GM12878 (cell line): ENCODE measurements around the gene ABCB8. TPM values are rescaled to one million over a fixed set of nuclear protein-coding genes. Genes with fewer than 3 reads are reported as not detected.

Experiments used
- ATAC-seq: fragments of 200-7000 bp; cut with Tn5 transposase; 3 replicates; pipeline ENCODE4 v1.9.1; 2020; ENCODE audit warnings: mild to moderate bottlenecking, moderate library complexity
- BruUV-seq: library from RNA; stranded (reverse); fragments of 400-500 nt; replicated peaks from 2 replicates; lab custom pipeline; 2021; lab: Mats Ljungman, UMichigan
- CTCF ChIA-PET: fragments of 300-600 bp; sonication (Branson Sonifier 250); formaldehyde crosslinking; extraction: SDS; loops from one replicate; lab custom pipeline; 2021; ENCODE audit warnings: inconsistent platforms; lab: Yijun Ruan, JAX
- POLR2A ChIA-PET: fragments of 350-600 bp; formaldehyde crosslinking; extraction: SDS; loops from one replicate; lab custom pipeline; 2021; ENCODE audit warnings: inconsistent platforms; lab: Charles Lee
- RAD21 ChIA-PET: fragments of 300-600 bp; sonication (Branson Sonifier 250); formaldehyde crosslinking; loops from one replicate; lab custom pipeline; 2023; ENCODE audit warnings: antibody characterized with exemption; ENCODE audit not compliant: unreplicated experiment; lab: Charles Lee
- SMC1A ChIA-PET: fragments of 300-600 bp; sonication (Branson Sonifier 250); formaldehyde crosslinking; loops from one replicate; lab custom pipeline; 2023; ENCODE audit not compliant: unreplicated experiment, uncharacterized antibody; lab: Charles Lee
- DNase-seq: peaks from one replicate; pipeline ENCODE4 v3.0.0-alpha.2; 2011; ENCODE audit warnings: low read depth, low spot score
- FAIRE-seq: peaks from 3 replicates; lab custom pipeline; 2011; peaks lifted over from hg19 to GRCh38; lab: Jason Lieb, UNC
- H2AFZ ChIP-seq: 2 replicates; pipeline ENCODE4 v1.6.0; 2011; ENCODE audit warnings: low read depth, low read length, control low read depth; ENCODE audit not compliant: control insufficient read depth
- H3K27ac ChIP-seq: 2 replicates; pipeline ENCODE4 v1.5.1; 2011; ENCODE audit warnings: control low read depth; ENCODE audit not compliant: control insufficient read depth, insufficient read depth
- H3K27me3 ChIP-seq, 2 experiments: replicated peaks in 1 of 2; 2 replicates each; pipeline versions ENCODE4 v1.6.0 to v1.6.1; 2011; ENCODE audit warnings: low read length in 1 of 2; ENCODE audit not compliant: control insufficient read depth in 2 of 2, insufficient read depth in 2 of 2
- H3K36me3 ChIP-seq, 2 experiments: 2 replicates each; pipeline ENCODE4 v1.5.1; 2011; ENCODE audit warnings: low read length in 1 of 2; ENCODE audit not compliant: control insufficient read depth in 2 of 2, insufficient read depth in 2 of 2
- H3K4me1 ChIP-seq: 2 replicates; pipeline ENCODE4 v1.6.1; 2011; ENCODE audit warnings: mild to moderate bottlenecking, low read length, moderate library complexity, mixed read lengths; ENCODE audit not compliant: control insufficient read depth, insufficient read depth
- H3K4me2 ChIP-seq: 2 replicates; pipeline ENCODE4 v1.6.0; 2011; ENCODE audit warnings: control low read depth; ENCODE audit not compliant: control insufficient read depth, insufficient read depth
- H3K4me3 ChIP-seq: fragments of 200-600 bp; sonication (generic); 2 replicates; pipeline ENCODE4 v1.5.1; 2016
- H3K79me2 ChIP-seq: 2 replicates; pipeline ENCODE4 v1.6.0; 2011; ENCODE audit warnings: low read length; ENCODE audit not compliant: control insufficient read depth, insufficient read depth
- H3K9ac ChIP-seq: 2 replicates; pipeline ENCODE4 v1.8.0; 2011; ENCODE audit warnings: low read length, control low read depth, mixed read lengths; ENCODE audit not compliant: control insufficient read depth, insufficient read depth
- H3K9me3 ChIP-seq: replicated peaks from 3 replicates; pipeline ENCODE4 v1.5.1; 2011; ENCODE audit warnings: mild to moderate bottlenecking, low read length; ENCODE audit not compliant: control insufficient read depth, insufficient read depth
- H4K20me1 ChIP-seq: 2 replicates; pipeline ENCODE4 v1.6.0; 2011; ENCODE audit not compliant: control insufficient read depth, insufficient read depth
- TAF1 ChIP-seq: IDR thresholded peaks from 2 replicates; pipeline ENCODE4 v1.6.1; 2011; ENCODE audit warnings: mild to moderate bottlenecking, low read depth, low read length, borderline replicate concordance
- WGBS: methylation state at CpG from one replicate; pipeline ENCODE4 v1.1.6; 2016; ENCODE audit warnings: low lambda C conversion rate; ENCODE audit not compliant: insufficient replicate concordance, insufficient coverage; ENCODE audit errors: missing lambda C conversion rate; 5-methylcytosine and 5-hydroxymethylcytosine counted together
- in situ Hi-C: fragments of 300-500 bp; cut with MboI; formaldehyde crosslinking; loops from 9 replicates; pipeline ENCODE4 v1.14.3; 2018; ENCODE audit warnings: mixed read lengths
- intact Hi-C: fragments of 100-400 bp; cut with micrococcal nuclease; formaldehyde crosslinking; loops from one replicate; pipeline ENCODE4 v1.14.2; 2022; ENCODE audit not compliant: unreplicated experiment
- polyA plus RNA-seq, 11 experiments: library from polyadenylated mRNA; depleted of rRNA in 4 of 11; unstranded in 6 of 11; stranded (reverse) in 5 of 11; fragments of >200 nt; fragmentation: Nextera tagmentation in 4 of 11; fragmentation: Illumina TruSeq in 1 of 11; extraction: Ambion mirVana in 4 of 11; extraction: Trizol in 1 of 11; gene quantifications; 1 replicate in 1 of 11; 2 replicates in 10 of 11; pipeline versions ENCODE4 v1.2.1 to v1.2.3, GENCODE V29; 2011 to 2016; ENCODE audit warnings: inconsistent platforms in 2 of 11, missing spikeins in 2 of 11, low read depth in 1 of 11
- total RNA-seq, 4 experiments: library from RNA; depleted of rRNA in 3 of 4; stranded (reverse); fragments of >200 nt in 3 of 4; fragmentation: Illumina TruSeq in 1 of 4; extraction: Trizol in 1 of 4; gene quantifications; 2 replicates each; pipeline versions ENCODE4 v1.2.1 to v1.2.3, GENCODE V29; 2013 to 2021
- TF ChIP-seq, protein P1 (sequence below): fragments of 450-650 bp; formaldehyde crosslinking; IDR thresholded peaks from 2 replicates; pipeline ENCODE4 v1.5.0; 2022; ENCODE audit warnings: mild to moderate bottlenecking, missing genetic modification characterization

Gene ABCB8
- total and polyA plus RNA-seq, 10 of the 15 experiments (the other 5 are each of a cell fraction or from before 2014, with no cell fraction given) = 0.77 to 34.8 (median 18.9) TPM

DNA sequence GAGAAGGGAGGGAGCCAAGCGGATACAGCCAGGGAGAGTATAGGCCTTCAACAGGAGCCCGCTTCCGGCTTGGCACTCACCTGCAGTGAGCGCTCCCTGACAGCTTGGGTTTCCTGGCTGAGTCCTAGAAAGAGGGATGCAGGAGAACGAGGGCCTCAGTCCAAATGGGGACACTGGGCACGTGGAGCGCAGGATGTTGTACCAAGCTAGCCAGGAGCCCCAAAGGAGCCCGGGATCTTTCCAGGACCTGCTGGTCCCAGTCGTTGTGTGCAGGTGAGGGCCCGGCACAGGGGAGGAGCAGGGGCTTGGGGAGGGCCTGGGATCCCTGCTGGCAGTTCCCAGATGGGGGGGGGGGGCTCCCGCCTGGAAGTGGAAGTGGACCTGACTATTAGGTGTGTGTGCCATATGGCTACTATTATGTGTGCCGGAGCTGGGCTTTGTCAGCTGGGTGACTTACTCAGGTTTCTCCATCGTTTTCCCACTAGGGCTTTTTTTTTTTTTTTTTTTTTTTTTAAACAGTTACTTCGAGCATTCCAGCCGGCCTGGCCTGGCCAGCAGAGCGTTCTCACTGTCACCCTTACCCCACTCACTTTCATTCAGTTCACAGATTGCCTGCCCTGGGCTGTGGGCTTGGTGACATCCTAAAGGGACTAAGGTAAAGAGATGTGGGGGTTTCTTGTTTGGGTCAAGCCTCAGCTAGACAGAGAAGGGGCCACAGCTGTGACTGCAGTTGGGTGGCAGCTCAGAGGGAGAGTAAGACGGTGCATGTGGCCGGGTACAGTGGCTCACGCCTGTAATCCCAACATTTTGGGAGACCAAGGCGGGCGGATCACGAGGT, 61.9 kb downstream of the ABCB8 start (continued):
- TF ChIP-seq, protein P1, sequence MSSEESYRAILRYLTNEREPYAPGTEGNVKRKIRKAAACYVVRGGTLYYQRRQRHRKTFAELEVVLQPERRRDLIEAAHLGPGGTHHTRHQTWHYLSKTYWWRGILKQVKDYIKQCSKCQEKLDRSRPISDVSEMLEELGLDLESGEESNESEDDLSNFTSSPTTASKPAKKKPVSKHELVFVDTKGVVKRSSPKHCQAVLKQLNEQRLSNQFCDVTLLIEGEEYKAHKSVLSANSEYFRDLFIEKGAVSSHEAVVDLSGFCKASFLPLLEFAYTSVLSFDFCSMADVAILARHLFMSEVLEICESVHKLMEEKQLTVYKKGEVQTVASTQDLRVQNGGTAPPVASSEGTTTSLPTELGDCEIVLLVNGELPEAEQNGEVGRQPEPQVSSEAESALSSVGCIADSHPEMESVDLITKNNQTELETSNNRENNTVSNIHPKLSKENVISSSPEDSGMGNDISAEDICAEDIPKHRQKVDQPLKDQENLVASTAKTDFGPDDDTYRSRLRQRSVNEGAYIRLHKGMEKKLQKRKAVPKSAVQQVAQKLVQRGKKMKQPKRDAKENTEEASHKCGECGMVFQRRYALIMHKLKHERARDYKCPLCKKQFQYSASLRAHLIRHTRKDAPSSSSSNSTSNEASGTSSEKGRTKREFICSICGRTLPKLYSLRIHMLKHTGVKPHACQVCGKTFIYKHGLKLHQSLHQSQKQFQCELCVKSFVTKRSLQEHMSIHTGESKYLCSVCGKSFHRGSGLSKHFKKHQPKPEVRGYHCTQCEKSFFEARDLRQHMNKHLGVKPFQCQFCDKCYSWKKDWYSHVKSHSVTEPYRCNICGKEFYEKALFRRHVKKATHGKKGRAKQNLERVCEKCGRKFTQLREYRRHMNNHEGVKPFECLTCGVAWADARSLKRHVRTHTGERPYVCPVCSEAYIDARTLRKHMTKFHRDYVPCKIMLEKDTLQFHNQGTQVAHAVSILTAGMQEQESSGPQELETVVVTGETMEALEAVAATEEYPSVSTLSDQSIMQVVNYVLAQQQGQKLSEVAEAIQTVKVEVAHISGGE (CRISPR knock-in tag) = no peak

DNA sequence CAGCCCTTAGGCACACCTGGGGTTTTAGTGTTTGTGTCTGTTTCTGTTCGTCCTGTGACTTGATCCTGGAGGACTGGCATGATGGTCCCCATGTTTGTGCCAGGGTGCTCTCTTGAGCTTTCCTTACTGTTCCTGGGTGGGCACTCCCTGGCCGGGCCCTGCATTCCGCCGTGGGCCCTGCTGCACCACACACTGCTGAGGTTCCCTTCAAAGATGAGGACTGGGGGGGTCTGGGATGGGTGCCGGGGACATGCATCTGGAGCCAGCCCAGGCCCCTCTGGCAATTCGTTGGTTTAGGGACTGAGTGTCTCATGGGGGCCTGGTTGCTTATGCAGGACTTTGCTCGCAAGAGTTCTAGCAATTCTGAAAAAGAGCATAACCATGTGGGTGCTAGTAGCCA, 62.8 kb downstream of the ABCB8 start:
- peaks cover 0 to 4% of the 10 kb centered on the region in 2 experiments; a peak in 2 of 4 replicates for H3K36me3 ChIP-seq
- H3K9me3 ChIP-seq = no peaks in the 10 kb centered on the region
- no peaks in the 10 kb centered on the region for H3K27me3 ChIP-seq
- H3K27ac ChIP-seq = no peak overlapping the region
- no TSS peak for BruUV-seq
- no peaks in the 10 kb centered on the region; the same call in 1 of the 2 replicates for H4K20me1 ChIP-seq
- FAIRE-seq (no peak), DNase-seq (no peak), ATAC-seq (no peak)
- in situ Hi-C loops = no loop called here
- intact Hi-C loops = no loop called here
- peaks cover 78% of the 10 kb centered on the region for H3K79me2 ChIP-seq
- H2AFZ ChIP-seq = no peak overlapping the region
- H3K4me3 ChIP-seq = no peak overlapping the region
- RAD21 ChIA-PET = no interaction called here
- POLR2A ChIA-PET = no interaction called here
- CTCF ChIA-PET = interaction anchor here (0.9 to 2.5 kb wide), 6 partner anchors 8 to 153 kb away, joined by 3 to 13 read pairs (median 6); partner anchors contain the start of gene ABCB8
- H3K4me2 ChIP-seq = no peak overlapping the region
- SMC1A ChIA-PET = no interaction called here
- peaks cover 13% of the 10 kb centered on the region for H3K4me1 ChIP-seq
- H3K9ac ChIP-seq = no peak overlapping the region
- WGBS = 74% methylated on average over 7 of the region's 7 CpGs
- no peak for TF ChIP-seq TAF1
